Neural cell (in vitro differentiated cells): ENCODE data around the gene ARHGAP25. TPM values are rescaled to one million over a fixed set of nuclear protein-coding genes. Genes with fewer than 3 reads are reported as not detected.

ENCODE experiments used
- H2AFZ ChIP-seq: fragments of 200-600, 300-800 bp; sonication (generic), shearing (Covaris generic); 2 replicates; pipeline ENCODE4 v1.6.0; 2014; ENCODE audit warnings: low read depth, mild to moderate bottlenecking, antibody characterized with exemption, low read length, moderate library complexity
- H3F3A ChIP-seq: fragments of 200-600 bp; shearing (Covaris generic); 2 replicates; pipeline ENCODE4 v1.6.1; 2016; ENCODE audit warnings: mild to moderate bottlenecking, moderate library complexity, mixed read lengths, antibody characterized with exemption, low read length; ENCODE audit not compliant: insufficient read depth, poor library complexity, severe bottlenecking
- H3K27ac ChIP-seq: fragments of 200-600, 300-800 bp; sonication (generic), shearing (Covaris generic); 2 replicates; pipeline ENCODE4 v1.5.1; 2014; ENCODE audit warnings: mild to moderate bottlenecking, low read length, moderate library complexity
- H3K27me3 ChIP-seq: fragments of 300-800, 200-600 bp; sonication (generic), shearing (Covaris generic); 2 replicates; pipeline ENCODE4 v1.6.0; 2014; ENCODE audit warnings: mild to moderate bottlenecking, low read depth, low read length, moderate library complexity; ENCODE audit not compliant: insufficient read depth
- H3K36me3 ChIP-seq: fragments of 300-800, 200-600 bp; sonication (generic), shearing (Covaris generic); 2 replicates; pipeline ENCODE4 v1.5.1; 2014; ENCODE audit warnings: mild to moderate bottlenecking, antibody characterized with exemption, low read length, moderate library complexity; ENCODE audit not compliant: insufficient read depth
- H3K4me2 ChIP-seq: fragments of 300-800, 200-600 bp; sonication (generic), shearing (Covaris generic); 2 replicates; pipeline ENCODE4 v1.6.0; 2014; ENCODE audit warnings: mild to moderate bottlenecking, low read length
- H3K4me3 ChIP-seq: fragments of 300-800, 200-600 bp; sonication (generic), shearing (Covaris generic); 2 replicates; pipeline ENCODE4 v1.5.1; 2014; ENCODE audit warnings: mild to moderate bottlenecking, low read length, moderate library complexity
- H3K79me2 ChIP-seq: fragments of 200-600 bp; shearing (Covaris generic); replicated peaks from 2 replicates; pipeline ENCODE4 v1.6.0; 2014; ENCODE audit warnings: mild to moderate bottlenecking, low read length, moderate library complexity; ENCODE audit not compliant: insufficient read depth
- H3K9ac ChIP-seq: fragments of 300-800, 200-600 bp; sonication (generic), shearing (Covaris generic); 2 replicates; pipeline ENCODE4 v1.6.1; 2016; ENCODE audit warnings: mild to moderate bottlenecking, low read length, mixed read lengths
- H3K9me2 ChIP-seq: fragments of 200-600 bp; shearing (Covaris generic); 2 replicates; pipeline ENCODE4 v1.6.1; 2016; ENCODE audit warnings: mild to moderate bottlenecking, low read length, mixed read lengths; ENCODE audit not compliant: insufficient read depth
- H3K9me3 ChIP-seq: fragments of 200-600, 300-800 bp; sonication (generic), shearing (Covaris generic); 2 replicates; pipeline ENCODE4 v1.6.1; 2016; ENCODE audit warnings: mild to moderate bottlenecking, mixed run types, low read length, moderate library complexity, mixed read lengths
- H4K20me1 ChIP-seq: fragments of 200-600 bp; shearing (Covaris generic); 2 replicates; pipeline ENCODE4 v1.6.1; 2016; ENCODE audit warnings: mild to moderate bottlenecking, mixed run types; ENCODE audit not compliant: insufficient read depth
- EP300 ChIP-seq: fragments of 450-650 bp; conservative IDR thresholded peaks from 2 replicates; pipeline ENCODE4 v1.6.1; 2014; ENCODE audit warnings: antibody characterized with exemption, mild to moderate bottlenecking, moderate library complexity; ENCODE audit not compliant: poor library complexity, severe bottlenecking
- EZH2 ChIP-seq: fragments of 200-600, 300-800 bp; shearing (Covaris generic), sonication (generic); IDR thresholded peaks from 2 replicates; pipeline ENCODE4 v1.6.1; 2014; ENCODE audit warnings: antibody characterized with exemption, low read length, borderline replicate concordance, mild to moderate bottlenecking; ENCODE audit not compliant: insufficient read depth, poor library complexity, severe bottlenecking
- MXI1 ChIP-seq: fragments of 450-650 bp; conservative IDR thresholded peaks from 2 replicates; pipeline ENCODE4 v1.6.1; 2014; ENCODE audit warnings: antibody characterized with exemption, mild to moderate bottlenecking; ENCODE audit not compliant: poor library complexity, severe bottlenecking
- POLR2AphosphoS5 ChIP-seq: IDR thresholded peaks from 2 replicates; pipeline ENCODE4 v1.6.1; 2012
- RAD21 ChIP-seq: fragments of 450-650 bp; conservative IDR thresholded peaks from 2 replicates; pipeline ENCODE4 v1.6.1; 2014; ENCODE audit warnings: antibody characterized with exemption, mild to moderate bottlenecking, moderate library complexity
- REST ChIP-seq: IDR thresholded peaks from 2 replicates; pipeline ENCODE4 v1.6.1; 2012; ENCODE audit warnings: borderline replicate concordance
- SMC3 ChIP-seq: fragments of 450-650 bp; conservative IDR thresholded peaks from 2 replicates; pipeline ENCODE4 v1.6.1; 2014; ENCODE audit warnings: antibody characterized with exemption, mild to moderate bottlenecking, moderate library complexity; ENCODE audit not compliant: poor library complexity
- TAF1 ChIP-seq: IDR thresholded peaks from 2 replicates; pipeline ENCODE4 v1.6.1; 2012; ENCODE audit warnings: low read depth
- polyA plus RNA-seq: library from polyadenylated mRNA; depleted of rRNA; stranded (reverse); fragments of >200 nt; gene quantifications from 2 replicates; pipeline ENCODE4 v1.2.3, GENCODE V29; 2014
- TF ChIP-seq, protein P1 (sequence below): fragments of 450-650 bp; IDR thresholded peaks from 2 replicates; pipeline ENCODE4 v1.5.1; 2014; ENCODE audit warnings: antibody characterized with exemption, mild to moderate bottlenecking, moderate library complexity; ENCODE audit not compliant: poor library complexity, severe bottlenecking

The ARHGAP25 gene
- polyA plus RNA-seq, 1 donor from 2014 or later: not detected

DNA sequence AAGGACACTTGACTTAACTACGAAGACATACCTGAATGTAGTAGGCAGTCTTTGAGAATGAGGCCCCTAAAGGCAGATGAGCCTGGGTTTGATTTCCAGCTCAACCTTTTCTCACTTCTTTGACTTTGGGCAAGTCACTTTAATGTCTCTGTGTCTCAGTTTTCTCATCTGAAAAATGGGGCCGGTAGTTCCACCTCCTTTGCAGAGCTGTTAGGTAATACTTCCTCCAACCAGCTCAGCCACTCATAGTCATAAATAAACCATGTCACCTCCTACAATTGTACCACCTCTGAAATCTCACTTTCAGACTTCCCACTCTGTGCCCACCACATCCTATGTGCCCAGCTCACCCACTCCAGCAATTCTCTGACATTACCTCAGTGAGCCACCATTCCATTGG lies 10.4 kb downstream of the ARHGAP25 start:
- Histone ChIP-seq H3K9me3 (no peaks in the 10 kb centered on the region), H3K4me3 (no peak overlapping the region), H3K9me2 (no peaks in the 10 kb centered on the region), H4K20me1 (no peaks in the 10 kb centered on the region), H2AFZ (no peak overlapping the region), H3K27ac (no peak overlapping the region), H3F3A (no peaks in the 10 kb centered on the region), H3K4me2 (no peak overlapping the region), H3K36me3 (no peaks in the 10 kb centered on the region), H3K27me3 (no peaks in the 10 kb centered on the region), H3K79me2 (no peaks in the 10 kb centered on the region), H3K9ac (no peak overlapping the region)
- TF ChIP-seq, protein P1, sequence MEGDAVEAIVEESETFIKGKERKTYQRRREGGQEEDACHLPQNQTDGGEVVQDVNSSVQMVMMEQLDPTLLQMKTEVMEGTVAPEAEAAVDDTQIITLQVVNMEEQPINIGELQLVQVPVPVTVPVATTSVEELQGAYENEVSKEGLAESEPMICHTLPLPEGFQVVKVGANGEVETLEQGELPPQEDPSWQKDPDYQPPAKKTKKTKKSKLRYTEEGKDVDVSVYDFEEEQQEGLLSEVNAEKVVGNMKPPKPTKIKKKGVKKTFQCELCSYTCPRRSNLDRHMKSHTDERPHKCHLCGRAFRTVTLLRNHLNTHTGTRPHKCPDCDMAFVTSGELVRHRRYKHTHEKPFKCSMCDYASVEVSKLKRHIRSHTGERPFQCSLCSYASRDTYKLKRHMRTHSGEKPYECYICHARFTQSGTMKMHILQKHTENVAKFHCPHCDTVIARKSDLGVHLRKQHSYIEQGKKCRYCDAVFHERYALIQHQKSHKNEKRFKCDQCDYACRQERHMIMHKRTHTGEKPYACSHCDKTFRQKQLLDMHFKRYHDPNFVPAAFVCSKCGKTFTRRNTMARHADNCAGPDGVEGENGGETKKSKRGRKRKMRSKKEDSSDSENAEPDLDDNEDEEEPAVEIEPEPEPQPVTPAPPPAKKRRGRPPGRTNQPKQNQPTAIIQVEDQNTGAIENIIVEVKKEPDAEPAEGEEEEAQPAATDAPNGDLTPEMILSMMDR: no peak
- TF ChIP-seq SMC3: no peak

- Histone ChIP-seq H3K36me3 (no peaks in the 10 kb centered on the region), H3K27ac (no peak overlapping the region), H3K9ac (no peak overlapping the region), H3K9me2 (no peaks in the 10 kb centered on the region), H2AFZ (no peak overlapping the region), H3K79me2 (no peaks in the 10 kb centered on the region), H3F3A (no peaks in the 10 kb centered on the region), H4K20me1 (no peaks in the 10 kb centered on the region), H3K27me3 (no peaks in the 10 kb centered on the region), H3K4me2 (no peak overlapping the region), H3K4me3 (no peak overlapping the region), H3K9me3 (no peaks in the 10 kb centered on the region)
- TF ChIP-seq, protein P1: no peak
- TF ChIP-seq EZH2 (no peak), RAD21 (no peak), MXI1 (no peak), EP300 (no peak), POLR2AphosphoS5 (no peak), TAF1 (no peak), REST (no peak), SMC3 (no peak)
Observed at GRCh38 chr2:68746408-68746807, 11.8 kb downstream of the ARHGAP25 start.
